K562 (cell line): Measurements from ENCODE around the gene USP24. TPM values are rescaled to one million over a fixed set of nuclear protein-coding genes. Genes with fewer than 3 reads are reported as not detected.

Experiments used
- CHCHD3 ChIP-seq: fragments of 250-450 bp; sonication (Bioruptor Pico); IDR thresholded peaks from 2 replicates; pipeline ENCODE4 v2.1.2; 2022; ENCODE audit warnings: mild to moderate bottlenecking
- HNRNPK ChIP-seq: fragments of 200-400 bp; formaldehyde crosslinking; IDR thresholded peaks from one replicate; pipeline ENCODE4 v1.6.1; 2018; ENCODE audit warnings: mild to moderate bottlenecking, low read depth, low read length; ENCODE audit not compliant: poor library complexity, severe bottlenecking
- MCM5 ChIP-seq: fragments of 450-650 bp; IDR thresholded peaks from 2 replicates; pipeline ENCODE4 v1.6.1; 2016; ENCODE audit warnings: low read depth
- TBP ChIP-seq: optimal IDR thresholded peaks from 2 replicates; pipeline ENCODE3; 2011; ENCODE audit warnings: low read depth, low read length, improper control_type of control experiment
- polyA plus RNA-seq, 8 experiments: library from polyadenylated mRNA; depleted of rRNA in 4 of 8; stranded (reverse) in 5 of 8; unstranded in 3 of 8; fragments of >200 nt; fragmentation: Nextera tagmentation in 2 of 8; fragmentation: Illumina TruSeq in 1 of 8; extraction: Ambion mirVana in 2 of 8; extraction: Trizol in 1 of 8; gene quantifications; 2 replicates each; pipeline versions ENCODE4 v1.2.1 to v1.2.3, GENCODE V29; 2011 to 2014; ENCODE audit warnings: inconsistent platforms in 1 of 8, missing spikeins in 1 of 8
- total RNA-seq, 7 experiments: library from RNA; depleted of rRNA in 6 of 7; stranded (reverse); fragments of >200 nt in 6 of 7; fragmentation: Illumina TruSeq in 2 of 7; extraction: Trizol in 2 of 7; gene quantifications; 2 replicates each; pipeline versions ENCODE4 v1.2.1 to v1.2.3, GENCODE V29; 2011 to 2021; ENCODE audit warnings: low replicate concordance in 1 of 7
- TF ChIP-seq, protein P1 (sequence below), 2 experiments: fragments of 450-650 bp; formaldehyde crosslinking in 1 of 2; IDR thresholded peaks; 2 replicates each; pipeline versions ENCODE4 v1.4.0 to v1.6.1; 2014 to 2020; ENCODE audit warnings: mild to moderate bottlenecking in 2 of 2, borderline replicate concordance in 1 of 2, low read depth in 1 of 2
- TF ChIP-seq, protein P2 (sequence below): fragments of 450-650 bp; conservative IDR thresholded peaks from 2 replicates; pipeline ENCODE4 v1.6.1; 2016; ENCODE audit warnings: missing genetic modification characterization, low read depth, mild to moderate bottlenecking, missing compliant biosample characterization, moderate library complexity

USP24 gene
- total and polyA plus RNA-seq, 9 of the 15 experiments (the other 6 are each of a cell fraction or from before 2014, with no cell fraction given), result 7.7 to 62.6 (median 36.8) TPM

- TF ChIP-seq, protein P1, sequence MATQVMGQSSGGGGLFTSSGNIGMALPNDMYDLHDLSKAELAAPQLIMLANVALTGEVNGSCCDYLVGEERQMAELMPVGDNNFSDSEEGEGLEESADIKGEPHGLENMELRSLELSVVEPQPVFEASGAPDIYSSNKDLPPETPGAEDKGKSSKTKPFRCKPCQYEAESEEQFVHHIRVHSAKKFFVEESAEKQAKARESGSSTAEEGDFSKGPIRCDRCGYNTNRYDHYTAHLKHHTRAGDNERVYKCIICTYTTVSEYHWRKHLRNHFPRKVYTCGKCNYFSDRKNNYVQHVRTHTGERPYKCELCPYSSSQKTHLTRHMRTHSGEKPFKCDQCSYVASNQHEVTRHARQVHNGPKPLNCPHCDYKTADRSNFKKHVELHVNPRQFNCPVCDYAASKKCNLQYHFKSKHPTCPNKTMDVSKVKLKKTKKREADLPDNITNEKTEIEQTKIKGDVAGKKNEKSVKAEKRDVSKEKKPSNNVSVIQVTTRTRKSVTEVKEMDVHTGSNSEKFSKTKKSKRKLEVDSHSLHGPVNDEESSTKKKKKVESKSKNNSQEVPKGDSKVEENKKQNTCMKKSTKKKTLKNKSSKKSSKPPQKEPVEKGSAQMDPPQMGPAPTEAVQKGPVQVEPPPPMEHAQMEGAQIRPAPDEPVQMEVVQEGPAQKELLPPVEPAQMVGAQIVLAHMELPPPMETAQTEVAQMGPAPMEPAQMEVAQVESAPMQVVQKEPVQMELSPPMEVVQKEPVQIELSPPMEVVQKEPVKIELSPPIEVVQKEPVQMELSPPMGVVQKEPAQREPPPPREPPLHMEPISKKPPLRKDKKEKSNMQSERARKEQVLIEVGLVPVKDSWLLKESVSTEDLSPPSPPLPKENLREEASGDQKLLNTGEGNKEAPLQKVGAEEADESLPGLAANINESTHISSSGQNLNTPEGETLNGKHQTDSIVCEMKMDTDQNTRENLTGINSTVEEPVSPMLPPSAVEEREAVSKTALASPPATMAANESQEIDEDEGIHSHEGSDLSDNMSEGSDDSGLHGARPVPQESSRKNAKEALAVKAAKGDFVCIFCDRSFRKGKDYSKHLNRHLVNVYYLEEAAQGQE (IDR thresholded peaks at IDR 0.05; ENCODE audit: borderline replicate concordance), result peak; percentile 43; the same call in 1 of the 2 replicates
- TF ChIP-seq, protein P1 (CRISPR knock-in tag; IDR thresholded peaks at IDR 0.05; ENCODE audit: low read depth), result no peak
- TF ChIP-seq TBP (no peak), MCM5 (no peak), HNRNPK (no peak), CHCHD3 (CRISPR knock-in tag) (no peak)
- TF ChIP-seq, protein P2, sequence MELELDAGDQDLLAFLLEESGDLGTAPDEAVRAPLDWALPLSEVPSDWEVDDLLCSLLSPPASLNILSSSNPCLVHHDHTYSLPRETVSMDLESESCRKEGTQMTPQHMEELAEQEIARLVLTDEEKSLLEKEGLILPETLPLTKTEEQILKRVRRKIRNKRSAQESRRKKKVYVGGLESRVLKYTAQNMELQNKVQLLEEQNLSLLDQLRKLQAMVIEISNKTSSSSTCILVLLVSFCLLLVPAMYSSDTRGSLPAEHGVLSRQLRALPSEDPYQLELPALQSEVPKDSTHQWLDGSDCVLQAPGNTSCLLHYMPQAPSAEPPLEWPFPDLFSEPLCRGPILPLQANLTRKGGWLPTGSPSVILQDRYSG (tag), result no peak
Measured at GRCh38 chr1:55143684-55144083, 71.5 kb downstream of the USP24 start (continued).
